Measurements from ENCODE around the gene TMED3. TPM values are rescaled to one million over a fixed set of nuclear protein-coding genes. Genes with fewer than 3 reads are reported as not detected.

The TMED3 gene
- total RNA-seq, 1 experiment from 2014 or later = 58.6 TPM

DNA sequence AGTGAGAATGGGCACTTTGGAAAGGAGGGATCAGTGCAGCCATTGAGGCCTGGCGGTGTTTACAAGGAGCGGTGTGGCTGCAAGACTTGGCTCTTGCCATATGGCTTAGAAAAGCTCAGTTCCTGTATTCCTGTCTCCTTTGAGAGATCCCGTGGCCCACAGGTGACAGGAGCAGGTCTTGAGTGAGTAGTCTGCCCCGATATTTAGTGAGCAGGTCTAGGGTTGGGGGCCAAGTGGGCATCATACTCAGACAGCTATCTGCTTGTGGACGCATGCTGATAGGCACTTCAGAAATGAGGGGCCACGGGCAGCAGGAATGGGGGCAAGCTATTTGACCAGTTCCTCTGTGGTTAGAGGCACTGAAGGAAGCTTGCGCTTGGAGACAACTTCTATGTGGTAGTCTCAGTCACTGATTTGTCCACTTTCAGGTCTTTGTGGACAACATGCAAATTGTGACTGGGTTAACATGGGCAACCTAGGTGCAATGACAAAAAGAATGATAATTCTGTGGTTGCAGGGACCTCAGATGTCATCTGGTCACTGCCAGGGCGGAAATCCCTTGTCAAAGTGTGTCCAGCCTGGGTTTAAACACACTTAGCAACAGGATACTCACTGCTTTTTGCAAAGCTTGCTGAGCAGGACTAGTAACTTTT lies 1.1 kb downstream of the TMED3 start:
- Histone ChIP-seq H3K79me2 (ENCODE audit: low read depth) (peaks cover 50% of the 10 kb centered on the region), H4K20me1 (ENCODE audit: insufficient read depth) (peaks cover 9% of the 10 kb centered on the region), H3K27ac (no peak overlapping the region), H3K9me2 (ENCODE audit: insufficient read depth) (no peaks in the 10 kb centered on the region), H3K4me3 (peak overlapping the region; percentile 76), H3K4me2 (peak overlapping the region; percentile 90), H3K36me3 (ENCODE audit: low read depth) (peaks cover 32% of the 10 kb centered on the region), H3K4me1 (replicated peaks; ENCODE audit: insufficient read depth) (peaks cover 35% of the 10 kb centered on the region), H3F3A (ENCODE audit: insufficient read depth, low read depth) (peaks cover 23% of the 10 kb centered on the region; the same call in 1 of the 2 replicates), H2AFZ (peak overlapping the region; percentile 98), H3K27me3 (ENCODE audit: insufficient read depth, low read depth) (no peaks in the 10 kb centered on the region), H3K9me3 (ENCODE audit: insufficient read depth, low read depth) (no peaks in the 10 kb centered on the region; the same call in 1 of the 2 replicates)
- intact Hi-C loops (cut with micrococcal nuclease; ENCODE audit: unreplicated experiment) = no loop called here
- BruUV-seq (replicated peaks) = TSS peak; percentile 40
- peak; percentile 20 to 48 for DNase-seq
- ChIA-PET POLR2A (ENCODE audit: unreplicated experiment) (no interaction called here), CTCF (interaction anchor here (0.6 kb wide), 1 partner anchor 130 kb away, joined by 4 read pairs; no protein-coding TSS in a partner anchor)
- TF ChIP-seq, protein P1, sequence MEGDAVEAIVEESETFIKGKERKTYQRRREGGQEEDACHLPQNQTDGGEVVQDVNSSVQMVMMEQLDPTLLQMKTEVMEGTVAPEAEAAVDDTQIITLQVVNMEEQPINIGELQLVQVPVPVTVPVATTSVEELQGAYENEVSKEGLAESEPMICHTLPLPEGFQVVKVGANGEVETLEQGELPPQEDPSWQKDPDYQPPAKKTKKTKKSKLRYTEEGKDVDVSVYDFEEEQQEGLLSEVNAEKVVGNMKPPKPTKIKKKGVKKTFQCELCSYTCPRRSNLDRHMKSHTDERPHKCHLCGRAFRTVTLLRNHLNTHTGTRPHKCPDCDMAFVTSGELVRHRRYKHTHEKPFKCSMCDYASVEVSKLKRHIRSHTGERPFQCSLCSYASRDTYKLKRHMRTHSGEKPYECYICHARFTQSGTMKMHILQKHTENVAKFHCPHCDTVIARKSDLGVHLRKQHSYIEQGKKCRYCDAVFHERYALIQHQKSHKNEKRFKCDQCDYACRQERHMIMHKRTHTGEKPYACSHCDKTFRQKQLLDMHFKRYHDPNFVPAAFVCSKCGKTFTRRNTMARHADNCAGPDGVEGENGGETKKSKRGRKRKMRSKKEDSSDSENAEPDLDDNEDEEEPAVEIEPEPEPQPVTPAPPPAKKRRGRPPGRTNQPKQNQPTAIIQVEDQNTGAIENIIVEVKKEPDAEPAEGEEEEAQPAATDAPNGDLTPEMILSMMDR (conservative IDR thresholded peaks at IDR 0.05) = no peak
- no peak for TF ChIP-seq EZH2 (IDR thresholded peaks at IDR 0.05; ENCODE audit: low read depth)

DNA sequence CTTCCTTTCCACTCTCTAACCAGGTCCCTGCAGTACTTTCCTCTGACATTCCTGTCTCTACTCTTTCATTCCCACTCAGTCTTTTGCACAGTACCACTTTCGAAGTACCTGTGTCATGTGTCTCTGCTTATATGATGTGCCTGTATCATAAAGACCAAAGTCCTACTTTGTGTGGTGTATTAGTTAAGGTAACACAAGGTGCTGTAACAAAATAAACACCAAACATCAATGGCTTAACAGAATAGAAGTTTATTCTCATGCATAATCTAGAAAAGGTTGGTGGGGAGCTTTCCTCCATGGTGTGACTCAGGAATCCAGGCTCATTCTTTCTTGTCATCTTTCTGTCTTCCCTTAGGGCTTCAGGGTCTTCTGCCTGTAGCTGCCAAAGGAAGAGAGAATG lies 3.3 kb downstream of the TMED3 start:
- 0 out of 2 replicates have a peak overlapping the region, but pooled peaks have one; percentile 6 for H3K4me3 ChIP-seq
- DNase-seq = no peak
- peak overlapping the region; percentile 90 for H3K4me2 ChIP-seq
- H3K9me3 ChIP-seq (ENCODE audit: insufficient read depth, low read depth) = no peaks in the 10 kb centered on the region; the same call in 1 of the 2 replicates
- H3K27me3 ChIP-seq (ENCODE audit: insufficient read depth, low read depth) = no peaks in the 10 kb centered on the region
- CTCF ChIA-PET = no interaction called here
- H3K4me1 ChIP-seq (replicated peaks; ENCODE audit: insufficient read depth) = peaks cover 35% of the 10 kb centered on the region
- intact Hi-C loops (cut with micrococcal nuclease; ENCODE audit: unreplicated experiment) = loop anchor here (1.0 kb wide), 1 partner anchor 19 kb away; no protein-coding TSS in a partner anchor
- H3K36me3 ChIP-seq (ENCODE audit: low read depth) = peaks cover 32% of the 10 kb centered on the region
- POLR2A ChIA-PET (ENCODE audit: unreplicated experiment) = interaction anchor here (0.6 kb wide), 1 partner anchor 998 kb away, joined by 4 read pairs; no protein-coding TSS in a partner anchor
- peak overlapping the region; percentile 59 for H3K27ac ChIP-seq
- TF ChIP-seq EZH2 (IDR thresholded peaks at IDR 0.05; ENCODE audit: low read depth) = no peak
- TF ChIP-seq, protein P1 (conservative IDR thresholded peaks at IDR 0.05) = no peak
- H3K9me2 ChIP-seq (ENCODE audit: insufficient read depth) = no peaks in the 10 kb centered on the region
- H2AFZ ChIP-seq = no peak overlapping the region
- H3K79me2 ChIP-seq (ENCODE audit: low read depth) = peaks cover 54% of the 10 kb centered on the region
- BruUV-seq (replicated peaks) = no TSS peak
- H3F3A ChIP-seq (ENCODE audit: insufficient read depth, low read depth) = peaks cover 23% of the 10 kb centered on the region; the same call in 1 of the 2 replicates
- peaks cover 13% of the 10 kb centered on the region for H4K20me1 ChIP-seq (ENCODE audit: insufficient read depth)

- peaks cover 32% of the 10 kb centered on the region for H3K36me3 ChIP-seq (ENCODE audit: low read depth)
- no peaks in the 10 kb centered on the region; the same call in 1 of the 2 replicates for H3K9me3 ChIP-seq (ENCODE audit: insufficient read depth, low read depth)
- 0 out of 2 replicates have a peak overlapping the region, but pooled peaks have one; percentile 6 for H3K4me3 ChIP-seq
- peak overlapping the region; percentile 90 for H3K4me2 ChIP-seq
- peaks cover 23% of the 10 kb centered on the region; the same call in 1 of the 2 replicates for H3F3A ChIP-seq (ENCODE audit: insufficient read depth, low read depth)
- no peaks in the 10 kb centered on the region for H3K9me2 ChIP-seq (ENCODE audit: insufficient read depth)
- H3K4me1 ChIP-seq (replicated peaks; ENCODE audit: insufficient read depth) = peaks cover 35% of the 10 kb centered on the region
- intact Hi-C loops (cut with micrococcal nuclease; ENCODE audit: unreplicated experiment) = loop anchor here (1.0 kb wide), 1 partner anchor 18 kb away; no protein-coding TSS in a partner anchor
- H3K27ac ChIP-seq = peak overlapping the region; percentile 59
- peak; percentile 73 to 90 for DNase-seq
- ChIA-PET CTCF (interaction anchor here (0.5 kb wide), 1 partner anchor 326 kb away, joined by 4 read pairs; no protein-coding TSS in a partner anchor), POLR2A (ENCODE audit: unreplicated experiment) (interaction anchor here (0.6 kb wide), 1 partner anchor 997 kb away, joined by 4 read pairs; no protein-coding TSS in a partner anchor)
- peaks cover 54% of the 10 kb centered on the region for H3K79me2 ChIP-seq (ENCODE audit: low read depth)
- H3K27me3 ChIP-seq (ENCODE audit: insufficient read depth, low read depth) = no peaks in the 10 kb centered on the region
- no TSS peak for BruUV-seq (replicated peaks)
- no peak overlapping the region for H2AFZ ChIP-seq
- peaks cover 14% of the 10 kb centered on the region for H4K20me1 ChIP-seq (ENCODE audit: insufficient read depth)
- TF ChIP-seq EZH2 (IDR thresholded peaks at IDR 0.05; ENCODE audit: low read depth) = no peak
- TF ChIP-seq, protein P1 (conservative IDR thresholded peaks at IDR 0.05) = no peak
Measured at GRCh38 chr15:79314811-79315210, 3.9 kb downstream of the TMED3 start.

Data from PC-9 (cell line).